K562 (cell line): ENCODE data around the gene CHRNA10.

ENCODE experiments used
- CTCF ChIP-seq, 3 experiments: IDR thresholded peaks in 2 of 3; conservative IDR thresholded peaks in 1 of 3; 2 replicates each; pipeline ENCODE4 v1.5.1; 2011 to 2012; ENCODE audit warnings: low read length in 3 of 3, mild to moderate bottlenecking in 3 of 3, control low read depth in 2 of 3, improper control_type of control experiment in 1 of 3, inconsistent platforms in 1 of 3, low read depth in 1 of 3, mixed read lengths in 1 of 3, moderate library complexity in 1 of 3; ENCODE audit not compliant: insufficient read depth in 2 of 3
- NR3C1 ChIP-seq: sonication (generic); formaldehyde crosslinking; IDR thresholded peaks from 2 replicates; pipeline ENCODE4 v1.8.1; 2022; ENCODE audit warnings: missing genetic modification reagents
- SMARCA4 ChIP-seq: fragments of 450-650 bp; IDR thresholded peaks from 2 replicates; pipeline ENCODE4 v1.6.1; 2016
- ZNF140 ChIP-seq: fragments of 250-450 bp; sonication (Bioruptor Pico); IDR thresholded peaks from 2 replicates; pipeline ENCODE4 v1.8.0; 2021; ENCODE audit warnings: moderate library complexity, mild to moderate bottlenecking, inconsistent platforms
- TF ChIP-seq, protein P1 (sequence below): fragments of 450-650 bp; formaldehyde crosslinking; IDR thresholded peaks from 2 replicates; pipeline ENCODE4 v1.4.0; 2022; ENCODE audit warnings: missing genetic modification characterization

DNA sequence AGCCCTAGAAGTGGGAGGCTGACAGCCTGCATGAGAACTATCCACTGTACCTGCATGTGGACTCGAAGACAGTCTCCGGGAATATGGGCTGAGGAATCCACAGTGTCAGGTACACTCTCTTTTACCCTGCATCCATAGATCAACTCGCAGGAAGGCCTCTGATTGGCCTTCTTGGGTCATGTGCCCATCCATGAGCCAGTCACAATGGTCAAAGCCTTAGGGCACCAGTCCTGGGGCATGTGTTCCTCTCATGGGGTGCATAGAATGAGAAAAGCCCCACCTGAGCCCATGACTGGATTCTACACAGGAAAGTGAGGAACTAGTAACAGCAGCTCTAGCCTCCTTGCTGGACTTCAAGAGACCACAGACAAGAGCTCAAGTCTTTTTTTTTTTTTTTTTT lies 15.6 kb downstream of the CHRNA10 start:
- TF ChIP-seq NR3C1 (CRISPR knock-in tag) (no peak), SMARCA4 (no peak), CTCF (IDR thresholded peaks at IDR 0.05 in 2 of 3, conservative IDR thresholded peaks at IDR 0.05 in 1 of 3; ENCODE audit: insufficient read depth in 2 of 3, low read depth in 1 of 3, low read length in 3 of 3) (no peak), ZNF140 (CRISPR knock-in tag) (no peak)
- TF ChIP-seq, protein P1, sequence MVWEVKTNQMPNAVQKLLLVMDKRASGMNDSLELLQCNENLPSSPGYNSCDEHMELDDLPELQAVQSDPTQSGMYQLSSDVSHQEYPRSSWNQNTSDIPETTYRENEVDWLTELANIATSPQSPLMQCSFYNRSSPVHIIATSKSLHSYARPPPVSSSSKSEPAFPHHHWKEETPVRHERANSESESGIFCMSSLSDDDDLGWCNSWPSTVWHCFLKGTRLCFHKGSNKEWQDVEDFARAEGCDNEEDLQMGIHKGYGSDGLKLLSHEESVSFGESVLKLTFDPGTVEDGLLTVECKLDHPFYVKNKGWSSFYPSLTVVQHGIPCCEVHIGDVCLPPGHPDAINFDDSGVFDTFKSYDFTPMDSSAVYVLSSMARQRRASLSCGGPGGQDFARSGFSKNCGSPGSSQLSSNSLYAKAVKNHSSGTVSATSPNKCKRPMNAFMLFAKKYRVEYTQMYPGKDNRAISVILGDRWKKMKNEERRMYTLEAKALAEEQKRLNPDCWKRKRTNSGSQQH = no peak
